ENCODE measurements around the gene CAPRIN1.

DNA sequence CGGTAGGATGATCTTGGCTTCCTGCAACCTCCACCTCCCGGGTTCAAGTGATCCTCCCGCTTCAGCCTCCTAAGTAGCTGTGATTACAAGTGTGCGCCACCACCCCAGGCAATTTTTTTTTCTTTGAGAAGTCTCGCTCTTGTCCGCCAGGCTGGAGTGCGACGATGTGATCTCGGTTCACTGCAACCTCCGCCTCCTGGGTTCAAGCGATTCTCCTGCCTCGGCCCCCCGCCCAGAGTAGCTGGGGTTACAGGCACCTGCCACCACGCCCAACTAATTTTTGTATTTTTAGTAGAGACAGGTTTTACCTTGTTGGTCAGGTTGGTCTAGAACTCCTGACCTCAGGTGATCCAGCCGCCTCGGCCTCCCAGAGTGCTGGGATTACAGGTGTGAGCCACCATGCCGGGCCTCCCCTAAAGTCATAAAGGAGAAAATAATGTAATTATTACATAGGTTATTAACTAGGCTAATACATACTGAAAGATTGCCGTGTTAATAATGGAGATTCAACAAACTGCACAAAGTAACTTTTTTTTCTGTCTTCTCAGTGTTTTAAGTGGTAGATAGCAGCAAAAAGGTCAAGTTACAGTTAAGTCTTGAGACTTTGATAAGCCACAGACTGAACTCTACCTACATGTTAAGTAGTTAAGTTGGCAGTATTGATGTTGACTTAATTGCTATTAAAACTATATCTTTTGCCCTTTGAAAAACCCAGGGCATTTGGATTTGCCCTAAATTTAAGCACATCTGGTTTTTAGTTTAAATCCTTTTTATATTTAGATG is 3.9 kb downstream of the CAPRIN1 start:
- TF ChIP-seq, protein P1, sequence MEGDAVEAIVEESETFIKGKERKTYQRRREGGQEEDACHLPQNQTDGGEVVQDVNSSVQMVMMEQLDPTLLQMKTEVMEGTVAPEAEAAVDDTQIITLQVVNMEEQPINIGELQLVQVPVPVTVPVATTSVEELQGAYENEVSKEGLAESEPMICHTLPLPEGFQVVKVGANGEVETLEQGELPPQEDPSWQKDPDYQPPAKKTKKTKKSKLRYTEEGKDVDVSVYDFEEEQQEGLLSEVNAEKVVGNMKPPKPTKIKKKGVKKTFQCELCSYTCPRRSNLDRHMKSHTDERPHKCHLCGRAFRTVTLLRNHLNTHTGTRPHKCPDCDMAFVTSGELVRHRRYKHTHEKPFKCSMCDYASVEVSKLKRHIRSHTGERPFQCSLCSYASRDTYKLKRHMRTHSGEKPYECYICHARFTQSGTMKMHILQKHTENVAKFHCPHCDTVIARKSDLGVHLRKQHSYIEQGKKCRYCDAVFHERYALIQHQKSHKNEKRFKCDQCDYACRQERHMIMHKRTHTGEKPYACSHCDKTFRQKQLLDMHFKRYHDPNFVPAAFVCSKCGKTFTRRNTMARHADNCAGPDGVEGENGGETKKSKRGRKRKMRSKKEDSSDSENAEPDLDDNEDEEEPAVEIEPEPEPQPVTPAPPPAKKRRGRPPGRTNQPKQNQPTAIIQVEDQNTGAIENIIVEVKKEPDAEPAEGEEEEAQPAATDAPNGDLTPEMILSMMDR (IDR thresholded peaks at IDR 0.05): no peak
- TF ChIP-seq POLR2AphosphoS5 (IDR thresholded peaks at IDR 0.05): no peak

Measured in gastroesophageal sphincter (tissue), 3 donors.